NB4 (cell line): Measurements from ENCODE around the gene PITX2.

Source experiments
- DNase-seq: peaks from one replicate; pipeline ENCODE4 v3.0.0; 2010; ENCODE audit warnings: low read depth
- H3K4me3 ChIP-seq: one replicate; pipeline ENCODE4 v1.5.1; 2011; ENCODE audit warnings: mild to moderate bottlenecking, low read depth, low read length, moderate library complexity
- CTCF ChIP-seq: IDR thresholded peaks from one replicate; pipeline ENCODE4 v1.5.1; 2012; ENCODE audit warnings: low read depth, low read length
- MAX ChIP-seq: IDR thresholded peaks from 2 replicates; pipeline ENCODE4 v1.6.1; 2011; ENCODE audit warnings: low read depth, low read length
- MYC ChIP-seq: IDR thresholded peaks from 2 replicates; pipeline ENCODE4 v1.6.1; 2011; ENCODE audit warnings: low read depth, low read length
- POLR2A ChIP-seq: IDR thresholded peaks from 2 replicates; pipeline ENCODE4 v1.6.1; 2011; ENCODE audit warnings: mild to moderate bottlenecking; ENCODE audit not compliant: insufficient read length; ENCODE audit errors: extremely low read depth

Gene PITX2

GRCh38 chr4:110629780-110630687, 7.2 kb upstream of the PITX2 start:
- H3K4me3 ChIP-seq, result no peak overlapping the region
- no peak for TF ChIP-seq MYC
- no peak for TF ChIP-seq CTCF
- no peak for TF ChIP-seq POLR2A
- no peak for TF ChIP-seq MAX
- DNase-seq, result no peak

GRCh38 chr4:110629214-110629754, 6.4 kb upstream of the PITX2 start:
- TF ChIP-seq MYC (no peak), CTCF (no peak), POLR2A (no peak), MAX (no peak)
- H3K4me3 ChIP-seq, result no peak overlapping the region
- no peak for DNase-seq

GRCh38 chr4:110628663-110629213, 5.9 kb upstream of the PITX2 start:
- no peak overlapping the region for H3K4me3 ChIP-seq
- no peak for TF ChIP-seq MAX
- no peak for TF ChIP-seq CTCF
- TF ChIP-seq POLR2A, result no peak
- no peak for TF ChIP-seq MYC
- DNase-seq, result no peak

- no peak overlapping the region for H3K4me3 ChIP-seq
- DNase-seq, result no peak
- TF ChIP-seq MYC (no peak), POLR2A (no peak), MAX (no peak), CTCF (no peak)
These were observed 5.2 kb upstream of the PITX2 start for GRCh38 chr4:110627977-110628662.

GRCh38 chr4:110626532-110627153, 3.8 kb upstream of the PITX2 start:
- TF ChIP-seq MAX, result no peak
- no peak for TF ChIP-seq MYC
- no peak for TF ChIP-seq POLR2A
- TF ChIP-seq CTCF, result no peak
- no peak overlapping the region for H3K4me3 ChIP-seq
- DNase-seq, result no peak
